Retina (tissue), 1 donor: ENCODE results near the gene NLRC5.

Experiments used
- DNase-seq: peaks from one replicate; pipeline ENCODE4 v3.0.0-alpha.2; 2016

The NLRC5 gene

DNA sequence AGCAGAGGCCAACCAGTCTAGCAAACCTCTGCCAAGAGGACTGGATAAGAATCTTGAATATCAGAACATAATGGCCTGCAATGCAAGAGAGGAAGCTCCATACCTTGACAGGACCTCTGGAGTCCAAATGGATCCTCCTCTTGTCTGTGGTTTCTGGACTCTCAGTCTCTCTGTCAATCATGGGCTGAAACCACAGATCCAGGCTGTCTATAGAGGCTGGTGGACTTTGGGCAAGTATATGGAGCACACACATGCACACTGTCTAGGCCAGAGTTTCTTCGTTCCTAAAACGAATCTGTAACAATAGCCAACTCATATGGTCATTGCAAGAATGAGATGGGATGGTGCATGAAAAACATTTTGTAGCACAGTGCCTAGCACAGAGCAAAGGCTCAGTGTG is 37.7 kb downstream of the NLRC5 start:
- no peak for DNase-seq

DNA sequence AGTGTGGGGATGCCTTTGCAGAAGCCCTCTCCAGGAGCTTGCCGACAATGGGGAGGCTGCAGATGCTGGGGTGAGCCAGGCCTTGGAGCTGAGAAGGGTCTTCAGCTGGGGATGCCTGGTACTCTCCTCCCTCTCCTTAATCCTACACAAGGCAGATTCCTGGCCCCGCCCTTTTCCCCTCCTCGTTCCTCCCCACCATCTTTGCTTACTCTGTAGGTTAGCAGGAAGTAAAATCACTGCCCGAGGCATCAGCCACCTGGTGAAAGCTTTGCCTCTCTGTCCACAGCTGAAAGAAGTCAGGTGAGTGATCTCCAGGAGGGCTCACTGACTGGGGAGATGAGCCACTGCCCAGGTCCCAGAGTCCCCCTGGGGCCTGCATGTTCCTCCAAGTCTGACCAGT is 38.7 kb downstream of the NLRC5 start:
- no peak for DNase-seq

DNA sequence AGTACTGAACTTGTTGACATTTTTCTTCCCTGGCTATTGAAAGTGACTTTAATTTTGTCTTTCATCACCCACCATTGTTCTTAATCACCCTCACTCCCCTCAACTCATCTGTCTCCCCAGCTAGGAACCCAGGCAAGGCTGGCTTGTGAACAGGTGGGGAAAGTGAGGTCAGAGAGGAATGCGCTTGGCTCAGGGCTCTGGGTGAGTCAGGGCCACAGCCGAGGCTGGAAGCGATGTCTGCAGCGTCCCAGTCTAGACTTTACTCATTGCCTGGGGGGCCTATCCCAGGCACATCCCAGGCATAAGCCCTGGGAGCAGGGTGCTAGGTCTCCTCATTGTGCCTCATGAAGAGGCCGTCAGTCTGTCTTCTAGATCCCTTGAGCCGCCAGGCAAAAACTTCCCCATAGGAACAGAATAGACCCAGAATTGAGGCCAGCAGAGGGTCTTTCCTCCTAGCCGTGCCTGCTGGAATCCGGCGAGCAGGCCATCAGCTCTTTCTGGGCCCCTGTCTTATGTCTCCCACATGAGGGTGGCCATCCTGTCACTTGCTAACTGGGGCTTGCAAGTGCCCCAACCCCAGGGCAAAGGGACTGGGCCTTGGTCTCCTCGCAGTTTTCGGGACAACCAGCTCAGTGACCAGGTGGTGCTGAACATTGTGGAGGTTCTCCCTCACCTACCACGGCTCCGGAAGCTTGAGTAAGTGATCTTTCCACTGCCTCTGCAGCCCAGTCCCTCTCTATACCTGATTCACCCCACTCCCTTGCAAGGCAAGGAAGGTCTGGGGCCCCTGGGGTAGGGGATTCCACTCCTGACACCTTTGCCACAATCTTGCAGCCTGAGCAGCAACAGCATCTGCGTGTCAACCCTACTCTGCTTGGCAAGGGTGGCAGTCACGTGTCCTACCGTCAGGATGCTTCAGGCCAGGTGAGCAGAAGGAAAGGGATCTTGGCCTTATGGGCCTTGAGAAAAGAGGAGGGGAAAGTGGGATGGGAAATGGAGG is 40.1 kb downstream of the NLRC5 start:
- DNase-seq = no peak

DNA sequence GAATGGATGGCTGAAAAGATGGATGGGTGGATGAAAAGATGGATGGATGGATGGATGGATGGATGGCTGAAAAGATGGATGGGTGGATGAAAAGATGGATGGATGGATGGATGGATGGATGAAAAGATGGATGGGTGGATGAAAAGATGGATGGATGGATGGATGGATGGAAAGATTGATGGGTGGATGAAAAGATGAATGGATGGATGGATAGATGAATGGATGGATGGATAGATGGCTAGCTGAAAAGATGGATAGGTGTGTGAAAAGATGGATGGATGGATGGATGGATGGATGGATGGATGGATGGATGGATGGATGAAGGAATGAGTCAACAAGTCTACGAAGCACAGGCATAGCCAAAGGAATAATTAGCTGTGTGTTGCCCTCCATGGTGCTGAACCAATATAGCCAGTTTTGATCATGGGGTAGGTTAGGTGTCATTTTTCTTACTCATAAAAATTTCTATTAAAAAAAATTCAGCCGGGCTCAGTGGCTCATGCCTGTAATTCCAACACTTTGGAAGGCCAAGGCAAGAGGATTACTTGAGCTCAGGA is 41.1 kb downstream of the NLRC5 start:
- DNase-seq = no peak

DNA sequence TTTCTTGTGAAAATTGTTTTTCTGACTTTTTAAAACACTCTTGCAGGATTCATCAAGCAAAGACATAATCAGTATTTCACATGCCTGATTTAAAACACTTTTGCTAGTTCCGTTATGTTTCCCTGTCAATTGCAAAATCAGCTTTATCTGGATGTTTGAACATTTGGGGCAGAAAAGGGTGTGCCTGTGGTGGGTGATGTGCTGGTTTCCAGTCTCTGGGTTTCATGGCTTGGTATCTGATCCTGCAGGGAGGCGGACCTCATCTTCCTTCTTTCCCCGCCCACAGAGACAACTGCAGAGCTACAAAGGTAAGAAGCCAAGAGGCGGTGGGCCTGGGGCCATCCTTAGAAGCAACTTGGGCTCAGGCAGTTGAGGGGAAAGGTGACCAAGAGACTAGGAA is 41.8 kb downstream of the NLRC5 start:
- DNase-seq = no peak

DNA sequence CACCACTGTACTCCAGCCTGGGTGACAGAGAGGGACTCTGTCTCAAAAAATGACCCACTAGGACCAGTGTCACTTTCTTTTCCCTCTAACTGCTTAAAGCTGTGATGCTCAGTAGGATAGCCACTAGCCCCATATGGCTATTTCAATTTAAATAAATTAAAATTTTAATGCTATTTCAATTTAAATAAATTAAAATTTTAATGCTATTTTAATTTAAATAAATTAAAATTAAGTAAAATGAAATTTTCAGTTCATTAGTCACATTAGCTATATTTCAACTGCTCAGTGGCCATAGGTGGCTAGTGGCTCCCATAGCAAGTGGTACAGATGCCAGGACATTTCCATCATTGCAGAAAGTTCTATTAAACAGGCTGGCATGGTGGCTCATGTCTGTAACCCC is 43.0 kb downstream of the NLRC5 start:
- no peak for DNase-seq

DNA sequence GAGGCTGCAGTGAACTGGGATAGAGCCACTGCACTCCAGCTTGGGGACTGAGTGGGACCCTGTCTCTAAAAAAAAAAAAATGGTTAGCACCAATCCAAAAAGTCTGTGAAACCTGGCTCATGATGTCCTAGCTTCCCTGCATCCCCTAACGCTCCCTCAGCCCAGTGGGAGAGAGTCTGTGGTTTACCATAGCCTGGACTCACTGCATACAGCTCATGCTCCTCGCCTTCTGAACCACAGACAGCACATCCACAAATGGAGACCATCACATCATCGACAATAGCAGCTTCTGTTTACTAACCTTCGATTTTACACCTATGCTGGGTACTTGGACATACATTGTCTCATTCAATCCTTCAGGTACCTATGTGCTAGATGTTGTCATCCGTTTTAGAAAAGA is 43.6 kb downstream of the NLRC5 start:
- no peak for DNase-seq

DNA sequence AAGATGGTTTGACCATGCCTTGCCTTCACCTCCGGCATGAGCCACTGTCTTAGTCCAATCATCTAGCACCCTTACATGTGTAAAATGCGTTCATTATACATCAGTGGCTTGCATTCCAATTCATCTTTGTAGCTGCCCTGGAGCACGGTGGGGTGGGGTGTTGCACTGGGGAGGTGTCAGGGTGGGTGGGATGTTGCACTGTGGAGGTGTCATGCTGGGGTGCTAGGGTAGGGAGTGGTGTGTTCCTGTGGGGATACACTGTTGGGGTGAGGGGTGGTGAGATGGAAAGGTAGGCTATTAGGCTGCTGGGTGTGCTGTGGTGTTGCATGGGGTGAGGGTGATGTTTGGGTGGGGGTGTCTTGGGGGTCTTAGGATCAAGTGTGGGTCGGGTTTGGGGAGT is 47.0 kb downstream of the NLRC5 start:
- DNase-seq = no peak

DNA sequence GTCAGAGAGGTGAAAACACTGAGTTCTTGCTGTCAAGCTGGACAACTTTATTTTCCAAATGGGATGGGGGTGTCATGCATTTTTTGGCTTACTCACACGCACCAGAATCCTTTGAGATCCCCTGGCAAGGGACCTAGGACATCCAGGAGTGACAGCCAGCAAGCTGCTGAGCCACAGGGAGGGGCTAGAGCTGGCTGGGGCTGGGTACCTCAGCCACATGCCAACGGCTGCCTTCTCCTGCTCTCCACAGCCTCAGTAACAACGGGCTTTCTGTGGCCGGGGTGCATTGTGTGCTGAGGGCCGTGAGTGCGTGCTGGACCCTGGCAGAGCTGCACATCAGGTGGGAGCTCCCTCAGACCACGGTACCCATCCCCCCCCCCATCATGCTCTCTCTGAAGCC is 47.6 kb downstream of the NLRC5 start:
- DNase-seq = no peak

DNA sequence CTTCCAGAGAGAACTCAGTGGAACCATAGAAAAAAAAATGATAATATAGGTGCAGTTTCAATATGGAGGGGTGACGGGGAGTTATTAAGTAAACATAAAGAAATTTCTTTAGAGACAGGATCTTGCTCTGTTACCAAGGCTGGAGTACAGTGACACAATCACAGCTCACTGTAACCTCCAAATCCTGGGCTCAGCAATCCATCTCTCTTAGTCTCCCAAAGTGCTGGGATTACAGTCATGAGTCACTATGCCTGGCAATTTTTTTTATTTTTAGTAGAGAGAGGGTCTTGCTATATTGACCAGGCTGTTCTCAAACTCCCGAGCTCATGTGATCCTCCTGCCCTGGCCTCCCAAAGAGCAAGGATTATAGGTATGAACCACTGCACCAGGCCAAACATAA is 48.8 kb downstream of the NLRC5 start:
- DNase-seq = no peak

DNA sequence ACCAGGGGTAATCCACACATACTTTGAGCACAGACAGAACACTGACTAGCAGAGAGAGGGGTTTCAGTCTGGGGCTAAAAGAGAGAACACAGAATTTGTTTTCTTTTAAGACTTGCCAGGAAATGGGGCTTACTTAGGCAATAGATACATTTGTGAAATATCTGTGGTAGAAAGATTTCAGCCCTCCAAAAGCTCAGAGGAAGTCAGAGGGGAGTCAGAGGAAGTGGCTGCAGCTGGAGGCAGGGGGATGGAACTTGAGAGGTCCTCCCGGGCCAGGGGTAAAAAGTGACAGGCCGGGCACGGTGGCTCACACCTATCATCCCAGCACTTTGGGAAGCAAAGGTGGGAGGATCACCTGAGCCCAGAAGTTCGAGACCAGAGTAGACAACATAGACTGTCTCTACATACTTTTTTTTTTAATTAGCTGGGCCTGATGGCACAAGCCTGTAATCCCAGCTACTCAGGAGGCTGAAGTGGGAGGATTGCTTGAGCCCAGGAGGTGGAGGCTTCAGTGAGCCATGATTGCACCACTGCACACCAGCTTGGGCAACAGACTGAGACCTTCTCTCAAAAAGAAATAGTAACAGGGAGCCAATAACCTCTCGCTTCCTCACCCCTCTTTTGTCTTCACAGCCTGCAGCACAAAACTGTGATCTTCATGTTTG is 49.9 kb downstream of the NLRC5 start:
- no peak for DNase-seq

DNA sequence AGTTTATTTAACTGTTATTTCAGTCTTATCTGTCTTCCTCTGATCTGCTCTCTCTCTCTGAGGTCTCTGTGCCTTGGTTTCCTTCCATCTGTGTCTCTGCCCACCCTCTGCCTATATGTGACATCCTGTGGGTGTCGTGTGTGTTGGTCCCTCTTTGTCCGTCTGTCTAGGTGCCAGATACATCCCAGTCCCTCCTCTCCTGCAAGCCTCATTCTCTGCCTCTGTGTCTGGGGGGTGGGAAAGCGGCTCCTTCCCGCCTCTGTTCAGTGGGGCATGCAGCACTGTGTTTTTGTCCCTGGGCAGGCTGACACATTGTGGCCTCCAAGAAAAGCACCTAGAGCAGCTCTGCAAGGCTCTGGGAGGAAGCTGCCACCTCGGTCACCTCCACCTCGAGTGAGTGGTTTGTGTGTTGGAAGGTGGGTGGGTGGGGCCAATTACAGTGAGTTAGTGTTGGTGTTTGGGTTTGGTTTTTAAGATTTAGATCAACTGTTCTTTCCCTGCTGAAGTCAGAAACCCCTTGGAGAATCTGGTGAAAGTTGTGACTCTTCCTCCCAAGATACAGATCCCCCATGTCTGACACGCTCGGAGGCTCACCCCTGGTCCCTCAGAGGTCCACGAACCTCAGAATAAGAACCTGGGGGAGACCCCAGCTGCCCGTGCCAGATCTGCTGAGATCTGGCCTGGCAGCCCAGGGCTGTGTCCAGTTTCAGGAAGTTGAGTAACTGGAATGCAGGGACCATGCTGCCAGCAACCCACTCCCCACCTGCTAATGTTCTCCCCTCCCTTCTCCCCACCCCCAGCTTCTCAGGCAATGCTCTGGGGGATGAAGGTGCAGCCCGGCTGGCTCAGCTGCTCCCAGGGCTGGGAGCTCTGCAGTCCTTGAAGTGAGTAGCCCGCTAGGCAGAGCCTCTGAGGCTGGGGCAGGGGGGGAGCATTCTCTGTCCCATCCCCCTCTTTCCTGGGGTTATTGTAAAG is 52.1 kb downstream of the NLRC5 start:
- DNase-seq = no peak

DNA sequence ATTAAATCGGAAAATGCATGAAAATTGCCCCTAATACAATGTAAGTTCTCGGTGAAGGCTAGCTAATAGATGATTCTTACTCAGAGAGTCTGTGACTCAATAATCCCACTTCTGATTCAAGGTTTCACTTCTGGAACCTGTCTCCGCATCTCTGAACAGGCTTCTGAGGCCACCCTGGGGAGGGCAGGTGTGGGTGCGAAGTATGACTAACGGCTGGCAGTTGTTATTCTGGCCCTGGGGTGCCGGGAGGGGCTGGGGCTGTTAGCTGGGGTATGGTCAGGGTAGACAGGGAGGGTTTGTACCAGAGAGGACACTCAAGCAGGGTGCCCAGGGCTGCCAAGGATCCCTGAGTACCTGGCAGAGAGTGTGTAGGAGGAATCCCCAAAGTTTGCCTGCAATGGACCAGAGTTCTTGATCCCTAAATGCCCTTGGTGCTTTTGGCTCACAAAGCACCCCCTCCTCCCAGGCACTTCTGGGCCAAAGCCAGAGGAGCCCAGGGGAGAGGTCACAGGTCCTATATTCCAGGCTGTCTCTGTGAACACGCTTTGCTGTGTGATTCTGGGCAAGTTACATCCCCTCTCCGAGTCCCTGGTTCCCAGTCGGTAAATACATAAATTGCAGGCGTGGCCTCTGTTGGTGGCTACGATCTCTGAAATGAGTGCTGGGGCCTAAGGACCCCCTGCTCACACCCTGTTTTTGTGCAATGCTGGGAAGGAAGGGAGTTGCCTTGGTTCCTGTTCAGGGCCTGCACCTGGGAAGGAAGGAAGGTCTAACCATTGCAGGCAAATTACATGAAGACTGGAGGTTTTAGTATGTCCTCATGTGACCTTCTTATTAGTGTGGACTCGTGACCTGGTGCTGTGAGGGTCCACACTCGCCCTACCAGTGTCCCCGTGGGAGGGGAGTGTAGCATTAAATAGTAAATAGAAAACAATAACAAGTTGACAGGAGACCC is 53.1 kb downstream of the NLRC5 start:
- no peak for DNase-seq

DNA sequence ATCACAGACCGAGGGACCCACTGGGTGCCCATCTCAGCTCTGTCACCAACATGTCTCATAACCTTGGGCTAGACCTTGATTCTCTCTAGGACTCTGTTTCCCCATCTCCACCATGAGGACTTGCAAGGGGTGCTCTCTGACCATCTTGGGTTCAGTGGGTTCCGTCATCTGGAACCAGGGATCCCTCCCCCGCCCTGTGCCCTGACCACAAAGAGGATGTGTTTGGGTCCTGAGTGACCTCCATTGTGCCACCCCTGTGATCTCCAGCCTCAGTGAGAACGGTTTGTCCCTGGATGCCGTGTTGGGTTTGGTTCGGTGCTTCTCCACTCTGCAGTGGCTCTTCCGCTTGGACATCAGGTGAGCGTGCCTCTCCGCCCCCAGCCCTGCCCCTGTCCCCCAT is 53.9 kb downstream of the NLRC5 start:
- DNase-seq = no peak

DNA sequence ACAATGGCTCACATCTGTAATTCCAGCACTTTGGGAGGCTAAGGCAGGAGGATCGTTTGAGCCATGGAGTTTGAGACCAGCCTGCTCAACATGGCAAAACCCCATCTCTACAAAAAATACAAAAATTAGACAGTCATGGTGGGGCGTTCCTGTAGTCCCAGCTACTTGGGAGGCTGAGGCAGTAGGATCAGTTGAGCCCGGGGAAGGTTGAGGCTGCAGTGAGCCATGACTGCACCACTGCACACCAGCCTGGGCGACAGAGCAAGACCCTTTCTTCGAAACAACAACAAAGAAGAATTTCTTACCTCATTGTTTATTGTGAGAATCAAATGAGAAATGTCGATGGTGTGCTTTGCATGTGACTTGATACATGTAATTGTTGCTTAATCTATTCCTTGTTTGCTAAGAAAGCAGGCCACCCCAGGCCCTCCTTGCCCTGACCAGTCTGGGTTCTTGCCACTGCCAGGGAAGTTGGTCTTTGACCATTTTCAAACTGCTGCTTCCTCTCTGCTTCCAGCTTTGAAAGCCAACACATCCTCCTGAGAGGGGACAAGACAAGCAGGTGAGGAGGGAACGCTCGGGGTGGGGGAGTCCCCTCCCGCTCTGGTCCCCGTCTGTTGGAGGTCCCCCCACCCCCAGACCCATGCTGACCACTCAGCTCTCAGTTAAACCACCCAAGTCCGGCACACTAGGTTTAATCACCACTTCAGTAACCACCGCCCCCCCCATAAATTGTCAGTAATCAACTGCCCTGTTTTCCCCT is 55.8 kb downstream of the NLRC5 start:
- DNase-seq = no peak

DNA sequence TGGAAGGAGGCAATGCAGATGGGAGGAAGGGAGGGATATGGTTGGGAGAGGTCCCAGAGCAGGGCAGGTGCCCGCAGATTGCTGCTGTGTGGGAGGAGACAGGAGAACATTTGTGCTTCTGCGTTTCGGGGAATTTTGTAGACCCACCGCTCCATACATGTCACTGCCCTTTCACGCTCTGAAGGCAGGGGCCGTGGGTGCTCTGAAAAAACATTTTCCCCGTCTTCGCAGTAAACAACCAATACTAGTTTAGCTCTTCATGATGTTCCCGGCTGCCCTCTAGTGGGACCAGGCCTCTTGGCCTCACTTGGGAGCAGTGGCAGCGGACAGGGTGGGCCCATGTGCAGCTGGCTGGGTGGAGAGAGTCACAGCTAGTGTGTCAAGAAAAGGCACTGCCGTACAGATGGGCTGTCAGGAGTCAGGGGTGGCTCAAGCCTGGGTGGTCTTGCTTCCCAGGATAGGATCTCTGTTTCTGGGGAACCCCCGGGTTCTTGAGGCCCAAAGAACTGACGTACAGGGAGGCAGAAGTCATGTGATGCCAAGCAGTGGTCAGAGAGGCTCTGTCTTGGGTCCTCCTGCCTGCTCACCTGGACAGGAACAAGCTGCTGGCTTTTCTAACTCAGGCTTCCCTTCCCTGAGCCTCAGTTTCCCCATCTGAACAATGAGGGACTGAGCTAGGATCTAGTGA is 56.5 kb downstream of the NLRC5 start:
- DNase-seq = peak; percentile 69

DNA sequence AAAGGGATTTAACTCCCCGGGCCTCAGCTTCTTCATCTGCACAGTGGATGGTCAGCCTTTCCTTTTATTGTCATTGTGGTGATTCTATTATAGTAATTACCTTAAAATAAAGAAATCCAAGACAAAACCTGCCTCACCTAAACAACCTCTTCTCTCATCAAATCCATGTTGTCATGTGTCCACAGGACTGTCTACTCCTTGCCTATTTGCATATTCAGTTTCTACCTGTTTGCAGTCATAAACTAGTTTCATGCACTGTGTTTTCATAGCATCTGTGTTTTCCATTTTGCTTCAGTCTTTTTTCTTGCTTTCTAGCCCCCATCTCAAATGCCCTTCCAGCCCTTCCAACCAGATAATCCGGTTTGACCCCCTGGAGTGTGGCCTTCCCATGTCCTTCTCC is 58.7 kb downstream of the NLRC5 start:
- no peak for DNase-seq

DNA sequence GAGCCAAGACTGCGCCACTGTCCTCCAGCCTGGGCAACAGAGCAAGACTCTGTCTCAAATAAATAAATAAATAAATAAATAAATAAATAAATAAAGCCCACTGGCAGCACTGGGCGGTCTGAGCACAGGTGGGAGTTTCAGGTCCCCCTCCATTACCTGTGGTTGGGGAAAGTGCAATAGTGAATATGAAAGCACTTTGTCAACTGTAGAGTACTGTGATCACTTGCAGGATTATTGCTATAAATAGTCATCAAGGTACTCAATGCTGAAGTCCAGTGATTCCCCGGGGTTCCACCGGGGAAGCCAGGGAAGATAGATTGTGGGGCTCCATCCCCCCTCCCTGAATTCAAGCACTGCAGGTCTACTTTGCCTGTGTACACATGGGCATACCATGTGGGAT is 60.3 kb downstream of the NLRC5 start:
- no peak for DNase-seq

DNA sequence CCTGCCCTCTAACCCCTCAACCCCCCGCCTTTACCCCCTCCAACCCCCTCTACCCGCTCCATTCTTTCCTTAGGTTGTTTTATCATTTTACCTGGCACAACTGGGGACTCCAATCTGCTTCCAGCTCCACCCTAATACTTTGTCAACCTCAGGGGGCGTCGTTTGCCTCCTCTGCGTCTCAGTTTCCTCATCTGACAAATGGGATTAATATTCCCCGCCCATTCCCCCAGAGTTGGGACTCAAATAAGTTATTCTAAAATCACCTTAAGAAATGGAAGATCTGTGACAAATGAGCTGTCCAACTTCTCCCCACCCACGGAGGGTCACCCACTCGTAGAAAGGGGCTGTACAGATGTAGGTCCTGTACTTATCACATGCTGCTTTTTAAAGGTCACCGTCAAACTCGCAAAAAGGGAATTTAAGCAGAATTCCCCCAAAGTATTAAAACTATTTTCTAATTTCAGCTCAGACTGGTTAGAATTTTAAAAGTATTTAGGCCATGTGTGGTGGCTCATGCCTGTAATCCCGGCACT is 62.4 kb downstream of the NLRC5 start:
- DNase-seq = no peak

DNA sequence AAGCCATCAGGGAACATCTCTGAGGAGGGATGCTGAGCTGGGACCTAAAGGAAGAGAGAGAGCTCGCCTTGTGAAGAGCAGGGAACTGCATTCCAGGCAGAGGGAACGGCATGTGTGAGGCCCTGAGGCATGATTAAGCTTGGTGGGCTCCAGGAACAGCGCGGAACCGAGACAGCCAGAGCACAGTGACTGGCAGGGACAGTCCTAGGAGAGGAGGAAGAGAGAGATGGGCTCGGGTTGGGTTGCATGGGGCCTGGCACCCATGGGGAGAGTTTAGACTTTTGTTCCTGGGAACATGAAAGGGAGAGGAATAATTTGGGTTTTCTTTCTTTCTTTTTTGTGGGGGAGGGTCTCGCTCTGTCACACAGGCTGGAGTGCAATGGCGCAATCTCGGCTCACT is 63.8 kb downstream of the NLRC5 start:
- no peak for DNase-seq
